Ammon's horn (tissue), 1 donor: ENCODE measurements around the gene C9orf50.
"Not testable (repeated sequence)": the region's sequence is repeated elsewhere in the genome, so short reads cannot be mapped to it uniquely, and the experiment has no call there.

Experiments used
- DNase-seq: peaks from one replicate; pipeline ENCODE4 v3.0.0-alpha.2; 2016; ENCODE audit warnings: low spot score

Gene C9orf50

DNA sequence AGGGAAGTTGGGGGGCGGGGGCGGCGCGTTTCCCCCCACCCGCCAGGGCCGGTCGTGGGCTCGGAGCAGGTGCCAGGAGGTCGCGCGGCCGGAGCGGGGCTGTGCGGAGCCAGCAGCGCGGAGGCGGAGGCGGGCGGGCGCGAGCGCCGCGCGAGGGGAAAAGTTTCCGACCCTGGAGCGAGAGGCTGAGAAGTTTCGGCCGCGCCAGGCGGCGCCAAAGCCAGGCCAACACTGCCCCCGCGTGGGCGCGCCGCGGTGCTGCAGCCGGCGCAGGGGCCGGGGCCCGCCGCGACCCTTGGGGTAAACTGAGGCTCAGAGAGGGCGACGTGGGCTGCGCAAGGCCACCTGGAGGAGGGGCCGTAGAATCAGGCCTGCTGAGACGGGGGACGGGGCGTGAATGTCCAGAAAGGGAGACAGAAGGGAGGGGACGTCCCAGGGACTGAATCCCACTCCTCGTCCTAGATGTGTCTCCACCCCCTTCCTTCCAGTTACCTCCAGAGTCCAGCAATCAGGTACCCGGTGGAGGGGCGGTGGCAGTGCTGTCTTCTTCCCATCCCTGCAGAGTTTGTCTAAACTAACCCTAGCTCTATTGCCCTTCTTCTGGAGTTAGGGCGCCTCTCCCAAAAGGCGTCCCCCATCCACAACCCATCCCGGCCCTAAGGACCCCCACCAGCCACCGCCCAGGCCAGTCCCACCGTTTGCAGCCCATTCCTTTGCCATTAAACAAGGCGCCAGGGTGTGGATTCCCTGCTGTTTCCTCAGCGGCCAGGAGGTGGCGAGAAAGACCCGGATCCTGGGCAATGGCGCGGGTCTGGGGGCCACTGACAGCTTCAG is 10.2 kb downstream of the C9orf50 start:
- DNase-seq, result peak; percentile 66

DNA sequence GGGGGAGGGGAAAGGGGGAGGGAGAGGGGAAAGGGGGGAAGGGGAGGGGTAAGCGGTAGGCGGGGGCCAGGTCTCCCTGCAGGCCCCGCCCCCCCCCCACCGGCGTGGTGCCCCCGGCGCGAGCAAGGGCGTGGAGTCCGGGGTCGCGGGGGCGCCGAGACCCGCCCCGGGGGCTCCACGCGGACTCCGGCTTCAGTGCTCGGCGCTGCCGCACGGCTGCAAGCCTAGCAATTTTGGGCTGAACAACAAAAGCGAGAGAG is 10.8 kb downstream of the C9orf50 start:
- no peak for DNase-seq

GRCh38 chr9:129609486-129610212 is 11.3 kb downstream of the C9orf50 start:
- no peak for DNase-seq

- DNase-seq, result no peak
Measured at GRCh38 chr9:129608561-129609481, 12.1 kb downstream of the C9orf50 start.

- no peak for DNase-seq
Measured at GRCh38 chr9:129607027-129607387, 13.9 kb downstream of the C9orf50 start.

GRCh38 chr9:129606161-129607026 is 14.5 kb downstream of the C9orf50 start:
- DNase-seq, result no peak

DNA sequence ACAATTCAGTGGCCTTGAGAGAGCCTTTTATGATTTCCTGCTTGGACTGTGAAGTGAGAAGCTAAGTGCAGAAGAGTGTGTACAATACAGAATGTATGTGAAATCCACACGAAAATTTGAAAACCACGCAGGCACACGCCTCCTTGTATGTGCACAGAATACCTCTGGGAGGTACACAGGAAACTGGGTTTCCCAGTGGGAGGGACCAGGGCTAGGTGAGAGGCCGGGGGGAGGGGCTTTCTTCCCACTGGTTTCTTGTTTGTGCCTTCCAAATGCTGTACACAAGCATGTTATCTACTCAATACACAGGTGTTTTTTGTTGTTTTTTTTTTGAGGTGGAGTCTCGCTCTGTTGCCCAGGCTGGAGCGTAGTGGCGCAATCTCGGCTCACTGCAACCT is 16.1 kb downstream of the C9orf50 start:
- DNase-seq, result no peak

DNA sequence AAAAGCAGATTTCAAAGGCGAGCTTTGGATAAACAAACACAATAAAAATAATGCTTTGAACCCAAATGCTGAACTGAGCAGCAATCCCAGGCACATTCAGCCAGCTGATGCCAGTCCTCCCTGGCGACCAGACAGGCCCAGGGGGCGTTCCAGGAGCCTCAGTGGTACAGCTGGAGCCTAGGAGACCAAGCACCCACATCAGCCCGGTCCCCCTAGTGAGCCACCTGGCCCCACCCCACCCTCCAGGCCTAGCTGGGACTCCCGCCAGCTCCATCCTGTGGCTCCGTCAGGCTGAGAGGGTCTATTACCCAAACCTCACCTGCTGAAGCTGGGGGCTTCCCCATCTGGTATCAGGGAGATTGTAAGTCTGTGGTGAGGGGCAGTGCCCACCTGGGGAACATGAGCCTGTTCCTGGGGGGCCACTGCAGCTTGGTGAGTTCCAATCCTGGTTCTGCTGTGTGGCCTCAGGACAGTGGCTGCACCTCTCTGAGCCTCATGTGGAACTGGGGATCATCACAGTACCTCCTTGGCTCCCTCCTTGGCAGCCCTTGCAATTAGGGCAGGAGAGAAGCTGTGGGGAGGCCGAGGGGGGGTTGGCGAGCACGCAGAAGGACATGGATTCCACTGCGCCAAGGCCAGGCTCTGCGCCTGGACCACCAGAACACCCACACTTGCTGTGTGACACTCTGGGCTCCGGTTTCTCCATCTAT is 16.7 kb downstream of the C9orf50 start:
- DNase-seq, result no peak

GRCh38 chr9:129602598-129603415 is 18.1 kb downstream of the C9orf50 start:
- DNase-seq, result no peak

- DNase-seq, result no peak
Measured at GRCh38 chr9:129601082-129601674, 19.7 kb downstream of the C9orf50 start.

DNA sequence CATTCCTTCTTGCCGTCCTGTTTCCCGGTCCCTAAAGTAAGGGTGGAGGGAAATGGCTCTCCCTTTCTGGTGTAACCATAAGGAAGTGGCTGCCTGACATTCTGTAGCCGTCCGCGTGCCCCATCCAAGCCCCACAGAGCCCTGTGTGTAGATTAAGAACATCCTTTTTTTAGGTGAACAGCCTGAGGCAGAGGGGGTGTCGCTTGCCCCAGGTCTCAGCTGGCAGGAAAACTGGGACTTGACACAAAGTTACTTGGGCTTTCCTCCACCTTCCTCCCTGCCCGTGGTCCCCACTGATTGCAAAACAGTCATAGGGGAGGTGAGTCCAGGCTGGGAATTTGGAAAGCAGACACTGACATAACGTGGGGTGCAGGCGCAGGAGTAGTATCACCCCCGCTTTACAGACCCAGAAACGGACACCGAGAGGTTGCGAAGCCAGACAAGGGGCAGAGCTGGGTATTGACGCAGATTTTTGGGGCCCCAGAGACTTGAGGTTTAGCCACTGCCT is 22.8 kb downstream of the C9orf50 start:
- no peak for DNase-seq

- no peak for DNase-seq
Measured at GRCh38 chr9:129597355-129598088, 23.4 kb downstream of the C9orf50 start.

DNA sequence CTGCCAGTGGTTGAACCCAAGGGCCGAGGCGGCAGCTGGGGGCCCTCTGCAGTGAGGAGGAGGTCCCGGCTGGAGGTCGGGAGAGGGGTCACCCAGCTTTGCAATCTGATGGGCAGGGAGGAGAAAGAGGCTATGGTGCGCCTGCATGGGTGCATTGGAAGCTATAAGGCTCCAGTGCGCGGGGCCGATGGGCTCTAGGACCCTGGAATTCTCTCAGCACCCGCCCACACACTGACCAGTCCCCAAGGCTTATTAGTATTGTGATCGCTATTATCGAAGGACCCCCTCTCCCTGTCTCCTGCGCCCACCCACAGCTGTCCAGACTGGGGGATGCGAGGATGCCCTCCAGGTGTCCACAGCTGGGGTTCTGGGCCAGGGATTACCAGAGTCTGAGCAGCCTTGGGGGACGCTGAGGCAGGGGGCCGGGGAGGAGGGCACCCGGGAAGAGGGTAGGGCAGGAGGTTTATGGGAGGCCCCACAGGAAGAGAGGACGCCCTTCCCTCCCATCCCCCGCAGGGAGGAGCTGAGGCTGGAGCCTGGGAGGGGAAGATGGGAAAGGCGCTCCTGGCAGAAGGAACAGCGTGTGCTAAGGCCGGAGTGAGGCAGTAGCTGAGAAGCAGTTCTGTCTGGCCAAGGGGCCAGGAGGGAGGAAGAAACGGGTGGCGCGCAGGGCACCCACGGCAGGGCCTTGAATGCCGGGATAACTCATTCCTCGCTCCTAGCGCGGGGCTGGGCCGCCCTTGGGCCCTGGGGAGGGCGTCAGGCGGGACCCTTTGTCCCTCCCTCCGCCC is 24.2 kb downstream of the C9orf50 start:
- DNase-seq, result no peak

GRCh38 chr9:129595903-129596540 is 24.9 kb downstream of the C9orf50 start:
- DNase-seq, result no peak

DNA sequence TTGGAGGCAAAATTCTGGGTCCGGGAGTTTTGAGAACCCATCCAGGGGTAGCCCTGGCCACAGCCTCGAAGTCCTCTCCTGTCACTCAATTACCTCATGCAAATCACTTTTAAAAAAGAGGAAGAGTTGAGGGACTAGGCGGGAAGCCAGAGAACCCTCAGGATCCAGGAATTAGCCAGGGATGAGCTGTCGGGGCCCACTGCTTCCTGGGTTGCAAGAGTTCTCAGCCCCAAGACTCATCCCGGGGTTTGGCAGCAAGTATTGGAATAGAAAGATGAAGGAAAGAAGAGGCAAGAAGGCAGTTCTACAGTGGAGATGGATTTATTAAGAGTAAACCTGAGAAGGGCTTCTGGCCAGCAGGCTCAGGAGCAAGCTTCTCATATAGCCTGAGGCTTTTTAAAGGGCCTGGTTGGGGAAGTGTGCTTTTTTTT is 25.6 kb downstream of the C9orf50 start:
- DNase-seq, result no peak

DNA sequence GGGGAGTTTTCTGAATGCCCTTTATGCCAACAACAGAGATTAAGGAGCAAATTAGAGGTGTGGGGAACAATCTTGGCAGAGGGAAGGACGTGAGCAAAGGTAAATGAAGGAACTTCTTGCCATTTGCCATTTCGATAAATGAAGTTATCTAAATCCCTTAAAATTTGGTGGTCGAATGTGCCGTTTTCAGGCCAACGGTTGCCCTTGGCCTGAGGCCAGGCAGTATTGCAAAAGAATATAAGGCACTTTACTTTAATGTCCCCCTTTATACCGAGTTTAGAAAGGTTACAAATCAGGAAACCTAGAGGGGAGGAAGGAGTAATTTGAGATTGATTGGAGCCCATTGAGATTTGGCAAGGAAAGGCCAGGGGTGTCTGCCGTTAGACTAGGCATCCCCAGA is 26.3 kb downstream of the C9orf50 start:
- no peak for DNase-seq

DNA sequence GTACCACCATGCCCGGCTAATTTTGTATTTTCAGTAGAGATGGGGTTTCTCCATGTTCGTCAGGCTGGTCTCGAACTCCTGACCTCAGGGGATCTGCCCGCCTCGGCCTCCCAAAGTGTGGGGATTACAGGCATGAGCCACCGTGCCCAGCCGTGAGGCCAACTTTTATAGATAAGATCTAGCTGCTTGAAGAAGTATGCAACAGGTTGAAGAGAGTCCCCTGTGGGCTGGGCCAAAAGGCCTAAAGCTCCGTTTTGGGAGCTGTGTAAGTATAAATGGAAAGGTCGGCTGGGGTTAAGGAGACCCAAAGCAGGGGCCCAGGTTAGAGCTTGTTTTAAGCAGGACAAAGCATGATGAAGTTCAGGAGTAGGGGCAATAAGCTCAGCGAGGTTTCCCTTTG is 28.1 kb downstream of the C9orf50 start:
- not testable (repeated sequence) for DNase-seq
